ENCODE data around the gene XBP1.
"Not testable (repeated sequence)": the region's sequence is repeated elsewhere in the genome, so short reads cannot be mapped to it uniquely, and the experiment has no call there.

The XBP1 gene

GRCh38 chr22:28761449-28761755, 39.0 kb downstream of the XBP1 start:
- Histone ChIP-seq H3K27ac (no peak overlapping the region), H3K27me3 (ENCODE audit: control insufficient read depth, insufficient read depth, low read length) (no peaks in the 10 kb centered on the region), H3K9me3 (ENCODE audit: control insufficient read depth, low read length) (no peaks in the 10 kb centered on the region), H2AFZ (no peak overlapping the region), H3K36me3 (ENCODE audit: control insufficient read depth, insufficient read depth, low read length) (no peaks in the 10 kb centered on the region), H3K4me3 (ENCODE audit: low read depth, low read length) (no peak overlapping the region), H3K4me1 (no peaks in the 10 kb centered on the region), H3K9ac (no peak overlapping the region), H3K79me2 (no peaks in the 10 kb centered on the region), H3K4me2 (ENCODE audit: low read length) (no peak overlapping the region)
- no peak for TF ChIP-seq CTCF (IDR thresholded peaks at IDR 0.05)

- H3K4me3 ChIP-seq (ENCODE audit: low read depth, low read length), result no peak overlapping the region
- no peak overlapping the region for H3K4me2 ChIP-seq (ENCODE audit: low read length)
- H3K79me2 ChIP-seq, result no peaks in the 10 kb centered on the region
- H3K4me1 ChIP-seq, result no peaks in the 10 kb centered on the region
- no peak overlapping the region for H3K27ac ChIP-seq
- H3K27me3 ChIP-seq (ENCODE audit: control insufficient read depth, insufficient read depth, low read length), result no peaks in the 10 kb centered on the region
- no peak overlapping the region for H3K9ac ChIP-seq
- no peaks in the 10 kb centered on the region for H3K9me3 ChIP-seq (ENCODE audit: control insufficient read depth, low read length)
- H2AFZ ChIP-seq, result no peak overlapping the region
- no peaks in the 10 kb centered on the region for H3K36me3 ChIP-seq (ENCODE audit: control insufficient read depth, insufficient read depth, low read length)
- TF ChIP-seq CTCF (IDR thresholded peaks at IDR 0.05), result no peak
These were observed 40.4 kb downstream of the XBP1 start for GRCh38 chr22:28759861-28760560.

GRCh38 chr22:28754512-28754911, 45.9 kb downstream of the XBP1 start:
- H3K4me2 ChIP-seq (ENCODE audit: low read length); H3K4me1 ChIP-seq; H3K36me3 ChIP-seq (ENCODE audit: control insufficient read depth, insufficient read depth, low read length); H3K27ac ChIP-seq; H3K9me3 ChIP-seq (ENCODE audit: control insufficient read depth, low read length); H3K79me2 ChIP-seq; H3K27me3 ChIP-seq (ENCODE audit: control insufficient read depth, insufficient read depth, low read length); H3K9ac ChIP-seq; H2AFZ ChIP-seq; H3K4me3 ChIP-seq (ENCODE audit: low read depth, low read length): not testable (repeated sequence)

- H3K27me3 ChIP-seq (ENCODE audit: control insufficient read depth, insufficient read depth, low read length), result no peaks in the 10 kb centered on the region
- H3K27ac ChIP-seq, result no peak overlapping the region
- no peaks in the 10 kb centered on the region for H3K36me3 ChIP-seq (ENCODE audit: control insufficient read depth, insufficient read depth, low read length)
- no peak overlapping the region for H2AFZ ChIP-seq
- no peaks in the 10 kb centered on the region for H3K79me2 ChIP-seq
- no peak overlapping the region for H3K4me3 ChIP-seq (ENCODE audit: low read depth, low read length)
- H3K9me3 ChIP-seq (ENCODE audit: control insufficient read depth, low read length), result no peaks in the 10 kb centered on the region
- H3K4me2 ChIP-seq (ENCODE audit: low read length), result no peak overlapping the region
- no peak for TF ChIP-seq CTCF (IDR thresholded peaks at IDR 0.05)
- no peak overlapping the region for H3K9ac ChIP-seq
- H3K4me1 ChIP-seq, result no peaks in the 10 kb centered on the region
These were observed 49.9 kb downstream of the XBP1 start for GRCh38 chr22:28750471-28750881.
